GM19324 (cell line): ENCODE measurements around the gene AGT.

Experiments
- ATAC-seq: cut with Tn5 transposase; IDR thresholded peaks from one replicate; pipeline ENCODE4 v1.9.1; 2021; ENCODE audit warnings: mild to moderate bottlenecking, moderate library complexity; ENCODE audit not compliant: unreplicated experiment, low FRiP score

AGT gene

GRCh38 chr1:230713915-230714764 is at the start of gene AGT:
Gene AGT, minus strand, starts transcription at chr1:230714122. Its CDS starts 3,299 bp downstream, at chr1:230710823.
- ATAC-seq = no peak

GRCh38 chr1:230761443-230762167 is 47.7 kb upstream of the AGT start:
- ATAC-seq = no peak

GRCh38 chr1:230760360-230760827 is 46.5 kb upstream of the AGT start:
- ATAC-seq = no peak

GRCh38 chr1:230759369-230760065 is 45.6 kb upstream of the AGT start:
- no peak for ATAC-seq

GRCh38 chr1:230758709-230759368 is 44.9 kb upstream of the AGT start:
- no peak for ATAC-seq

GRCh38 chr1:230757856-230758708 is 44.2 kb upstream of the AGT start:
- no peak for ATAC-seq

GRCh38 chr1:230754796-230755195 is 40.9 kb upstream of the AGT start:
- no peak for ATAC-seq

GRCh38 chr1:230753586-230754251 is 39.8 kb upstream of the AGT start:
- no peak for ATAC-seq

GRCh38 chr1:230753191-230753585 is 39.3 kb upstream of the AGT start:
- no peak for ATAC-seq

GRCh38 chr1:230752407-230752806 is 38.5 kb upstream of the AGT start:
- ATAC-seq = no peak

GRCh38 chr1:230750986-230751625 is 37.2 kb upstream of the AGT start:
- no peak for ATAC-seq

GRCh38 chr1:230750576-230750975 is 36.7 kb upstream of the AGT start:
- ATAC-seq = no peak

GRCh38 chr1:230749635-230750034 is 35.7 kb upstream of the AGT start:
- ATAC-seq = no peak

GRCh38 chr1:230749150-230749549 is 35.2 kb upstream of the AGT start:
- no peak for ATAC-seq

GRCh38 chr1:230747890-230748800 is 34.2 kb upstream of the AGT start:
- ATAC-seq = no peak

- no peak for ATAC-seq
Measured at GRCh38 chr1:230747127-230747730, 33.3 kb upstream of the AGT start, which contains the start of gene CAPN9. Gene CAPN9, plus strand, starts transcription at chr1:230747388. Its CDS starts 109 bp downstream, at chr1:230747497.

- ATAC-seq = no peak
Measured at GRCh38 chr1:230746617-230747016, 32.7 kb upstream of the AGT start.
